Inferior parietal cortex (tissue), 1 donor: ENCODE results near the gene SNRPF.

Experiments
- DNase-seq: peaks from one replicate; pipeline ENCODE4 v3.0.0-alpha.2; 2016; ENCODE audit errors: extremely low spot score

Gene SNRPF

GRCh38 chr12:95859344-95859816 lies 628 bp downstream of the SNRPF start:
- peak; percentile 3 for DNase-seq

GRCh38 chr12:95859947-95860850 lies 1.4 kb downstream of the SNRPF start:
- no peak for DNase-seq

- no peak for DNase-seq
These were observed 3.3 kb downstream of the SNRPF start for GRCh38 chr12:95862038-95862437.

- no peak for DNase-seq
These were observed 4.6 kb downstream of the SNRPF start for GRCh38 chr12:95863337-95863736.

GRCh38 chr12:95870897-95871296 lies 12.1 kb downstream of the SNRPF start:
- DNase-seq, result no peak

GRCh38 chr12:95874452-95874851 lies 15.7 kb downstream of the SNRPF start:
- DNase-seq, result no peak

- DNase-seq, result no peak
These were observed 18.9 kb downstream of the SNRPF start for GRCh38 chr12:95877622-95878021.

- no peak for DNase-seq
These were observed 22.1 kb downstream of the SNRPF start for GRCh38 chr12:95880895-95881294.

GRCh38 chr12:95881331-95881955 lies 22.7 kb downstream of the SNRPF start:
- no peak for DNase-seq

GRCh38 chr12:95882080-95882479 lies 23.3 kb downstream of the SNRPF start:
- DNase-seq, result no peak

- DNase-seq, result no peak
These were observed 24.1 kb downstream of the SNRPF start for GRCh38 chr12:95882873-95883272.

GRCh38 chr12:95884998-95885397 lies 26.2 kb downstream of the SNRPF start:
- no peak for DNase-seq

- no peak for DNase-seq
These were observed 28.6 kb downstream of the SNRPF start for GRCh38 chr12:95887311-95887710.

GRCh38 chr12:95890958-95891357 lies 32.2 kb downstream of the SNRPF start:
- DNase-seq, result no peak

- DNase-seq, result peak; percentile 17
These were observed 38.1 kb downstream of the SNRPF start for GRCh38 chr12:95896846-95897245.

- no peak for DNase-seq
These were observed 39.3 kb downstream of the SNRPF start for GRCh38 chr12:95898081-95898480.

- no peak for DNase-seq
These were observed 49.8 kb downstream of the SNRPF start for GRCh38 chr12:95908573-95908972.

- DNase-seq, result no peak
These were observed 51.1 kb downstream of the SNRPF start for GRCh38 chr12:95909871-95910270.
